Measurements from ENCODE around the gene ARHGDIG. TPM values are rescaled to one million over a fixed set of nuclear protein-coding genes. Genes with fewer than 3 reads are reported as not detected.
A peak's percentile ranks its signal among the peaks of the same experiment; 100 is the strongest.

The ARHGDIG gene
- polyA plus RNA-seq, 1 experiment, result 0.22 TPM

DNA sequence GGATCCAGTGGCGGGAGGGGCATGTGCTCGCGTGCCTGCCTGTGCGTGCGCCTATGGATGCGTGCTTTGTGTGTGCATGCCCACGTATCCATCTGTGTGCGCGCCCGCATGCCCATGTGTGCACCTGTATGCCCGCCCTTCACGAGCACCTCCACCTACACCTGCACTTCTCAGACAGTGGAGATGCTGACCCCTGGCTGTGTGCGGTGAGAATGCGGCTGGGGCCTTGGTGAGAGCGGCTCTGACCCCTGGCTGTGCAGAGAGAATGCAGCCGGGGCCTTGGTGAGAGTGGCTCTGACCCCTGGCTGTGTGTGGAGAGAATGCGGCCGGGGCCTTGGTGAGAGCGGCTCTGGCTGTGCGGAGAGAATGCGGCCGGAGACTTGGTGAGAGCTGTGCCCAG, 38.2 kb downstream of the ARHGDIG start:
- no peak overlapping the region for H3K4me3 ChIP-seq (ENCODE audit: low read depth, low read length)
- no peak for DNase-seq (ENCODE audit: low read depth)
- TF ChIP-seq, protein P1, sequence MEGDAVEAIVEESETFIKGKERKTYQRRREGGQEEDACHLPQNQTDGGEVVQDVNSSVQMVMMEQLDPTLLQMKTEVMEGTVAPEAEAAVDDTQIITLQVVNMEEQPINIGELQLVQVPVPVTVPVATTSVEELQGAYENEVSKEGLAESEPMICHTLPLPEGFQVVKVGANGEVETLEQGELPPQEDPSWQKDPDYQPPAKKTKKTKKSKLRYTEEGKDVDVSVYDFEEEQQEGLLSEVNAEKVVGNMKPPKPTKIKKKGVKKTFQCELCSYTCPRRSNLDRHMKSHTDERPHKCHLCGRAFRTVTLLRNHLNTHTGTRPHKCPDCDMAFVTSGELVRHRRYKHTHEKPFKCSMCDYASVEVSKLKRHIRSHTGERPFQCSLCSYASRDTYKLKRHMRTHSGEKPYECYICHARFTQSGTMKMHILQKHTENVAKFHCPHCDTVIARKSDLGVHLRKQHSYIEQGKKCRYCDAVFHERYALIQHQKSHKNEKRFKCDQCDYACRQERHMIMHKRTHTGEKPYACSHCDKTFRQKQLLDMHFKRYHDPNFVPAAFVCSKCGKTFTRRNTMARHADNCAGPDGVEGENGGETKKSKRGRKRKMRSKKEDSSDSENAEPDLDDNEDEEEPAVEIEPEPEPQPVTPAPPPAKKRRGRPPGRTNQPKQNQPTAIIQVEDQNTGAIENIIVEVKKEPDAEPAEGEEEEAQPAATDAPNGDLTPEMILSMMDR (IDR thresholded peaks at IDR 0.05; ENCODE audit: insufficient read depth, low read depth, low read length), result 0 out of 2 replicates have a peak, but pooled peaks have one; percentile 8
- POLR2A ChIA-PET, result no interaction called here
- CTCF ChIA-PET, result interaction anchor here (0.6 kb wide), 1 partner anchor 25 kb away, joined by 4 read pairs; no protein-coding TSS in a partner anchor
- H3K36me3 ChIP-seq (ENCODE audit: control insufficient read depth, insufficient read depth, low read length), result peaks cover 19% of the 10 kb centered on the region
- no peaks in the 10 kb centered on the region for H3K27me3 ChIP-seq (ENCODE audit: control insufficient read depth, insufficient read depth, low read length)

DNA sequence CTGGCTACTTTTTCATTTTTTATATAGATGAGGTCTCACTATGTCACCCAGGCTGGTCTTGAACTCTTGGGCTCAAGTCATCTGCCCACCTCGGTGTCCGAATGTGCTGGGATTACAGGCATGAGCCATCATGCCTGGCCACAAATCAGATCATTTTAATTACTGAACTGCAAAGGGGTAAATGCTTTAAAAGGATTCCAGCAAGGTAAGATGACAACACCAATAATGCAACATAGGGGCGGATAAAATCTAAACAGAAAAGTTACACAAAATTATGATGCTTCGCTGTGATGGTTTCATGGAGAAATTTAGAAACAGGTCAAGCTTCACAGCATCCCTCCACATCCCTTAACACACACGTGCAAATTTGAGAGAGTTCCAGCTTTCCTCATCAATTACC, 39.8 kb downstream of the ARHGDIG start:
- DNase-seq (ENCODE audit: low read depth), result no peak
- peaks cover 11% of the 10 kb centered on the region for H3K36me3 ChIP-seq (ENCODE audit: control insufficient read depth, insufficient read depth, low read length)
- H3K4me3 ChIP-seq (ENCODE audit: low read depth, low read length), result no peak overlapping the region
- no peaks in the 10 kb centered on the region for H3K27me3 ChIP-seq (ENCODE audit: control insufficient read depth, insufficient read depth, low read length)
- TF ChIP-seq, protein P1 (IDR thresholded peaks at IDR 0.05; ENCODE audit: insufficient read depth, low read depth, low read length), result no peak
- POLR2A ChIA-PET, result no interaction called here
- CTCF ChIA-PET, result no interaction called here

DNA sequence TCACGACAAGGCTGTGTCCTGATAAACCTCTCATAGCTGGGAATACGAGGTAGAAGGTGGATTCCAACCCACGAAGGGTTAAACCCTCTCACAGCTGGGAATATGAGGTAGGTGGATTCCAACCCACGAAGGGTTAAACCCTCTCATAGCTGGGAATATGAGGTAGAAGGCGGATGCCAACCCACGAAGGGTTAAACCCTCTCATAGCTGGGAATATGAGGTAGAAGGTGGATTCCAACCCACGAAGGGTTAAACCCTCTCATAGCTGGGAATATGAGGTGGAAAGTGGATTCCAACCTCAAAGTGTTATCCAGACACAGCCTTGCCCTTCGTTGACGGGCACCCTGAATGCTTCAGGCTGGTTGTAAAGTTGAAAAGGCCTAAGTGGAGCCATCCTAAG, 41.1 kb downstream of the ARHGDIG start:
- no peak overlapping the region for H3K4me3 ChIP-seq (ENCODE audit: low read depth, low read length)
- H3K27me3 ChIP-seq (ENCODE audit: control insufficient read depth, insufficient read depth, low read length), result no peaks in the 10 kb centered on the region
- DNase-seq (ENCODE audit: low read depth), result no peak
- POLR2A ChIA-PET, result no interaction called here
- peaks cover 11% of the 10 kb centered on the region for H3K36me3 ChIP-seq (ENCODE audit: control insufficient read depth, insufficient read depth, low read length)
- TF ChIP-seq, protein P1 (IDR thresholded peaks at IDR 0.05; ENCODE audit: insufficient read depth, low read depth, low read length), result no peak
- CTCF ChIA-PET, result interaction anchor here (0.8 kb wide), 1 partner anchor 18 kb away, joined by 3 read pairs; no protein-coding TSS in a partner anchor

DNA sequence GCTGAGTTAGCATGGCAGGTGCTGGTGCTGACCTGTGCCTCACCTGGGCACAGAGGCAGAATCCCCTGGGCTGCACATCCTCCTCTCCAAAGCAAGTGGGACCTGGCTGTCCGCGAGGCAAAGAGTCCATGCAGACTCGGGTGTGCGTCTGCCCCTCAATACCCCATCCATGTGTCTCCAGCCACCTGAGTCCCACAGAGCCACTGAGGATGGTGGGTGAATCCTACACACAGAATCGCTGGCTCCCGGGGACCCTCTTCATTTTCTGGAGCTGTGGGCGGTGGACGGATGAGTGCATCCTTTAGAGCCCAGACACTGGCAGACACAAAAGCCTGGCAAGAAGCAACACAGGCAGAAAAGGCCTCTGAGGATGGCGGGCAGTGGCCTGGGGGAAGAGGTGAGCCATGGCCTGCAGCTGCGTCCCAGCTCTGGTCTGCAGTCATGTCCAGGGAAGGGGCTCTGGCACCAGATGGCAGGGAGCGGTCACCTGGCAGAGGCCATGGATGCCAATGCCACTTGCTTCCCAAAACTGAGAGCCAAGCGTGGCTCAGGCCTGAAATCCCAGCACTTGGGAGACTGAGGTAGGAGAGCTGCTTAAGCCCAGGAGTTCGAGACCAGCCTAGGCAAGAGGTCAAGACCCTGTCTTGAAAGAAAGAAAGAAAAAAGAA, 42.2 kb downstream of the ARHGDIG start:
- H3K36me3 ChIP-seq (ENCODE audit: control insufficient read depth, insufficient read depth, low read length), result peaks cover 8% of the 10 kb centered on the region
- DNase-seq (ENCODE audit: low read depth), result no peak
- TF ChIP-seq, protein P1 (IDR thresholded peaks at IDR 0.05; ENCODE audit: insufficient read depth, low read depth, low read length), result no peak
- ChIA-PET CTCF (no interaction called here), POLR2A (no interaction called here)
- no peak overlapping the region for H3K4me3 ChIP-seq (ENCODE audit: low read depth, low read length)
- no peaks in the 10 kb centered on the region for H3K27me3 ChIP-seq (ENCODE audit: control insufficient read depth, insufficient read depth, low read length)

DNA sequence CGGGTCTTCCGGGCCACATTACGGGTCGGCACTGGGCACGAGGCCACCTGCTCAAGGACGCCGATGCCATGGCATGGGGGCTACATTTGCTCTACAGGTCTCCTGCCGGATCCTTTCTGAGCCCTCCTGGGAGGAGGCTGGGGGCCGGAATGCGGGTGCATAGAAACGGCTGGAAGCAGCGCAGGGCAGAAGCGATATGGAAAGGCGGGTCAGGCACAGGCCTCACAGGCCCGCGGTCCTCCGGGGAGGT, 43.7 kb downstream of the ARHGDIG start:
- no peak for DNase-seq (ENCODE audit: low read depth)
- no peaks in the 10 kb centered on the region for H3K27me3 ChIP-seq (ENCODE audit: control insufficient read depth, insufficient read depth, low read length)
- H3K4me3 ChIP-seq (ENCODE audit: low read depth, low read length), result no peak overlapping the region
- ChIA-PET CTCF (no interaction called here), POLR2A (no interaction called here)
- TF ChIP-seq, protein P1 (IDR thresholded peaks at IDR 0.05; ENCODE audit: insufficient read depth, low read depth, low read length), result no peak
- peaks cover 1% of the 10 kb centered on the region; the same call in 1 of the 2 replicates for H3K36me3 ChIP-seq (ENCODE audit: control insufficient read depth, insufficient read depth, low read length)

All from BJ (cell line).